Measurements from ENCODE around the gene STPG4.
"Not testable (repeated sequence)": the region's sequence is repeated elsewhere in the genome, so short reads cannot be mapped to it uniquely, and the experiment has no call there.

STPG4 gene

DNA sequence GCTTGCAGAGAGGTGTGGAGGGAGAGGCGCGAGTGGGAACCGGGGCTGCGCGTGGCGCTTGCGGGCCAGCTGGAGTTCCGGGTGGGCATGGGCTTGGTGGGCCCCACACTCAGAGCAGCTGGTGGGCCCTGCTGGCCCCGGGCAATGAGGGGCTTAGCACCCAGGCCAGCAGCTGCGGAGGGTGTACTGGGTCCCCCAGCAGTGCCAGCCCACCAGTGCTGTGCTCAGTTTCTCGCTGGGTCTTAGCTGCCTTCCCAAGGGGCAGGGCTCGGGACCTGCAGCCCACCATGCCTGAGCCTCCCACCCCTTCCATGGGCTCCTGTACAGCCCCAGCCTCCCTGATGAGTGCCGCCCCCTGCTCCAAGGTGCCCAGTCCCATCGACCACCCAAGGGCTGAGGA, 55.4 kb downstream of the STPG4 start:
- not testable (repeated sequence) for H3K4me1 ChIP-seq (ENCODE audit: control insufficient read depth, insufficient read depth, low read length); H3K27ac ChIP-seq (ENCODE audit: low read depth, low read length); H3K4me3 ChIP-seq (ENCODE audit: low read depth, low read length); H3K27me3 ChIP-seq (ENCODE audit: control insufficient read depth, insufficient read depth, low read length); H3K9me3 ChIP-seq (ENCODE audit: control insufficient read depth, insufficient read depth, low read depth, low read length); H3K36me3 ChIP-seq (ENCODE audit: control insufficient read depth, insufficient read depth, low read length); H3K9ac ChIP-seq (ENCODE audit: low read length)

DNA sequence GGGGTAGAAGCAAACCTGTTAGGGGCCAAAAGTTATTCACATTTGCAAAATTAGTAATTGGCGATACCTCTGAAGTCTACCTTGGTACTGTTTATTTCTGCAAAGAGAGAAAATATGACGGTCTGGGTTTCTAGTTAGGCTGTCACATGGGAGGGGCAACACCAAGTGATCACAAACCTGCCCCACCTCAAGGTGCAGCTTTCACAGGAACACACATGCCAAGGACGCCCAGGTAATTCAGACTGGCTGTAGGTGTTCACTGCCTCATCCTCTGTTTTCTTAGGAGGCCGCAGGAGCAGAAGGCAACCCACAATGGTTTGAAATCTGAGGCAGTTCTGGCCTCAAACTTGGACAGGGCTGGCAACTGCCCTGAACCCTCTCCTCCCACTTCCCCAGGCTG, 56.2 kb downstream of the STPG4 start:
- Histone ChIP-seq H3K9me3 (ENCODE audit: control insufficient read depth, insufficient read depth, low read depth, low read length) (no peaks in the 10 kb centered on the region), H3K27me3 (ENCODE audit: control insufficient read depth, insufficient read depth, low read length) (no peaks in the 10 kb centered on the region), H3K36me3 (ENCODE audit: control insufficient read depth, insufficient read depth, low read length) (no peaks in the 10 kb centered on the region), H3K27ac (ENCODE audit: low read depth, low read length) (no peak overlapping the region), H3K9ac (ENCODE audit: low read length) (no peak overlapping the region), H3K4me3 (ENCODE audit: low read depth, low read length) (no peak overlapping the region), H3K4me1 (ENCODE audit: control insufficient read depth, insufficient read depth, low read length) (no peaks in the 10 kb centered on the region; the same call in 1 of the 2 replicates)

DNA sequence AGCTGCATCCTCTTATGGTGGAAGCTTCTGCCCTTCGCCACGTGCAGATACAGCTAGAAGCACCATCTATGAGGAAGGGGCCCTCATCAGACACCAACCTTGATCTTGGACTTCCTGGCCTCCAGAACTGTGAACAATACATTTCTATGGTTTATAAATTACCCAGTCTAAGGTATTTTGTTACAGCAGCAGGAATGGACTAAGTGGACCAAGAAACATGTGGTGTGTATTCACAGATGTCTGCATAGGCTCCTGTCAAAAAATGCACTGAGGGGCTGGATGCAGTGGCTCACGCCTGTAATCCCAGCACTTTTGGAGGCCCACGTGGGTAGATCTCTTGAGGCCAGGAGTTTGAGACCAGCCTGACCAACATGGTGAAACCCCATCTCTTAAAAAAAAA, 57.5 kb downstream of the STPG4 start:
- no peak overlapping the region for H3K4me3 ChIP-seq (ENCODE audit: low read depth, low read length)
- no peaks in the 10 kb centered on the region; the same call in 1 of the 2 replicates for H3K4me1 ChIP-seq (ENCODE audit: control insufficient read depth, insufficient read depth, low read length)
- no peak overlapping the region for H3K9ac ChIP-seq (ENCODE audit: low read length)
- H3K27ac ChIP-seq (ENCODE audit: low read depth, low read length): no peak overlapping the region
- no peaks in the 10 kb centered on the region for H3K9me3 ChIP-seq (ENCODE audit: control insufficient read depth, insufficient read depth, low read depth, low read length)
- H3K27me3 ChIP-seq (ENCODE audit: control insufficient read depth, insufficient read depth, low read length): no peaks in the 10 kb centered on the region
- no peaks in the 10 kb centered on the region for H3K36me3 ChIP-seq (ENCODE audit: control insufficient read depth, insufficient read depth, low read length)

DNA sequence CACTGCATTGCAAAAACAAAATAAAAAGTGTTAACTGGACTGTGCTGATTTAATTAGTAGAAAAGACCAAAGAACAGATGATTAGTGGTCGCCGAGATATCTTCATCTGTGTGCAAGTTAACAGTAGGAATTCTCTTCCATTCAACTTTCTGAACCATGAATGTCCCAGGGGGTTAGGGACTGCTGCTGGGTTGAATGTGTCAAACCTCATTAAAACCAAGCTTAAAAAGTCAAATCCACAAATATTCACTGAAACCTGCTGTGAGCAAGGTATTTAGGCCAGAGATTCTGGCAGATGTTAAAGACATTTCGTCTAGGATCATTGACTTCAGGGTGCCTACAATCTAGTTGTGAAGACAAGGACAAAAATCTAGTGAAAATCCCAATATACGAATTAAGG, 58.7 kb downstream of the STPG4 start:
- Histone ChIP-seq H3K36me3 (ENCODE audit: control insufficient read depth, insufficient read depth, low read length) (no peaks in the 10 kb centered on the region), H3K27ac (ENCODE audit: low read depth, low read length) (no peak overlapping the region), H3K27me3 (ENCODE audit: control insufficient read depth, insufficient read depth, low read length) (no peaks in the 10 kb centered on the region), H3K4me1 (ENCODE audit: control insufficient read depth, insufficient read depth, low read length) (no peaks in the 10 kb centered on the region; the same call in 1 of the 2 replicates), H3K4me3 (ENCODE audit: low read depth, low read length) (no peak overlapping the region), H3K9me3 (ENCODE audit: control insufficient read depth, insufficient read depth, low read depth, low read length) (no peaks in the 10 kb centered on the region), H3K9ac (ENCODE audit: low read length) (no peak overlapping the region)

DNA sequence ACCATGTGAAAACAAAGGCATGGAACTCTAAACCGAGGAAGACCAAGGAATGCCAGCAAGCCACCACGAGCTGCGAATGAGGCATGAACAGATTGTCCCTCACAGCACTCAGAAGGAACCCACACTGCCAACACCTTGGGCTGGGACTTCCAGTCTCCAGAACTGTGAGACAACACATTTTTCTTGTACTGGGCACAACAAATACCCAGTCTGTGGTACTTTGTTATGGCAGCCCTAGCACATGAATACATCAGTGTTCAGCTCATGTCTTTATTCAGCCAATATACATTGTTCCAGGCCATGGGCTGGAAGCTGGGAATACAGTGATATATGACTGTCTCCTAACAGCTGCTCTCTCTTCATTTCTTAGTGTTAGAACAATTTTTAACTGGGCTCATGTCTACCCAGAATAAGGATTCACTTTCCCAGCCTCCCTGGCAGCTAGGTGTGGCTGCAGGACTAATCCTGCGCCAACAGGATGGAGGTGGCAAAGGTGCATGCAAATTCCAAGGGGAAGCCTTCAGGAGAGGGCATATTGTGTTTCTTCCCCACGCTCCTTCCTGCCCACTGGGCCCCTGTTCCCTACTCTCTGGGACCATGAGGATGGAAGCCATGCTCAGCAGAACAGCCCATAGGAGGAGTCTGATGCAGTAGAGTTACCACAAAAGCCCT, 59.6 kb downstream of the STPG4 start:
- H3K36me3 ChIP-seq (ENCODE audit: control insufficient read depth, insufficient read depth, low read length): no peaks in the 10 kb centered on the region
- no peak overlapping the region for H3K4me3 ChIP-seq (ENCODE audit: low read depth, low read length)
- H3K4me1 ChIP-seq (ENCODE audit: control insufficient read depth, insufficient read depth, low read length): peaks cover under 1% of the 10 kb centered on the region; the same call in 1 of the 2 replicates
- H3K27me3 ChIP-seq (ENCODE audit: control insufficient read depth, insufficient read depth, low read length): no peaks in the 10 kb centered on the region
- H3K9me3 ChIP-seq (ENCODE audit: control insufficient read depth, insufficient read depth, low read depth, low read length): no peaks in the 10 kb centered on the region
- H3K9ac ChIP-seq (ENCODE audit: low read length): no peak overlapping the region
- H3K27ac ChIP-seq (ENCODE audit: low read depth, low read length): no peak overlapping the region

DNA sequence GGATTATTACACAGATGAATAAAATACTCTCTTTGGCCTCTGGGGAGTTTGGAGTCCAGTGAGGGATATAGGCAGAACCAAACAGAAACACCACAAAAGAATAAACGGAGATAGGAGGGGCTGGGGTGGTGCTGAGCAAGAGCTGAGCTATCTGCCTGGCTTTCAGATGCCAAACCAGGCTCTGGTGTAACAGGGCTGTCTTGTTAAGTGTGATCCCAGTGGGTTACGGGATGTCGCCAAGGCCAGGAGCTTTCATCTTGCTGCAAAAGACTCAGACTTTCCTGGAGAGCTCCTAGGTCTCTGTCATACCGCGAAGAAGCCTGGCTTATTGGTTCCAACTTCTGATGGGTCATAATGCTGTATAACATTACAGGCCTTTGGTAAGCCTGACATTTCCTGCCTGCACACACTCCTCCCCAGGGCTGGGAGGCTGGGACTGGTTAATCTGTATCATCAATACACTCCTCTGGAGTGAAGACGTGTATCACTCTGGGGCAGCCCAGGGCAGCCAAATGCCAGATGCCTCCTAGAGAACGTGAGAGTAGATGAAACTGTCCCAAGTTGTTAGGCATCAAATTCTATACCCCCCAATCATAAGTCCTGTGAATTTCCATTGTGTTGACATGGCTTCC, 60.5 kb downstream of the STPG4 start:
- Histone ChIP-seq H3K27ac (ENCODE audit: low read depth, low read length) (no peak overlapping the region), H3K36me3 (ENCODE audit: control insufficient read depth, insufficient read depth, low read length) (no peaks in the 10 kb centered on the region), H3K9me3 (ENCODE audit: control insufficient read depth, insufficient read depth, low read depth, low read length) (no peaks in the 10 kb centered on the region), H3K4me1 (ENCODE audit: control insufficient read depth, insufficient read depth, low read length) (peaks cover 7% of the 10 kb centered on the region; the same call in 1 of the 2 replicates), H3K9ac (ENCODE audit: low read length) (no peak overlapping the region), H3K4me3 (ENCODE audit: low read depth, low read length) (no peak overlapping the region), H3K27me3 (ENCODE audit: control insufficient read depth, insufficient read depth, low read length) (peaks cover 4% of the 10 kb centered on the region; the same call in 1 of the 2 replicates)

DNA sequence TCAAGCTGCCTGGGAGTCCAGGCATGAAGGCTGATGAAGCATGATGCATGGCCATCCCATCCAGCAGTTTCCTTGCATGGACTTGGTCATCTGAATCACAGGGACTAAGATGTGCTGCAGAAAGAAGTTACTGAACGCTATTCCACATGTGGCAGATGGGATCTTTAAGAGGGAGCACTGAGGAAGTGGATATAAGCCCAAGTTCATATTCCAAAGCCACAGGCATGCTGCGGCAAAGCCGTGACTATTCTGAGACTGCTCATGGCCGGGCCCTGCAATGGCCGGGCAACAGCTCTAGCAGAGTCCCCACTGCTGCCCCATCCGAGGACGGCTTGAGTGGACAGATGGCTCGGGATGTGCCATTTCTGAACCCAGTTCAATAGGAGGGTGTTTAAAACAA, 61.5 kb downstream of the STPG4 start:
- Histone ChIP-seq H3K36me3 (ENCODE audit: control insufficient read depth, insufficient read depth, low read length) (no peaks in the 10 kb centered on the region), H3K4me1 (ENCODE audit: control insufficient read depth, insufficient read depth, low read length) (peaks cover 14% of the 10 kb centered on the region; the same call in 1 of the 2 replicates), H3K9ac (ENCODE audit: low read length) (no peak overlapping the region), H3K9me3 (ENCODE audit: control insufficient read depth, insufficient read depth, low read depth, low read length) (no peaks in the 10 kb centered on the region), H3K27ac (ENCODE audit: low read depth, low read length) (no peak overlapping the region), H3K4me3 (ENCODE audit: low read depth, low read length) (no peak overlapping the region), H3K27me3 (ENCODE audit: control insufficient read depth, insufficient read depth, low read length) (peaks cover 4% of the 10 kb centered on the region; the same call in 1 of the 2 replicates)

DNA sequence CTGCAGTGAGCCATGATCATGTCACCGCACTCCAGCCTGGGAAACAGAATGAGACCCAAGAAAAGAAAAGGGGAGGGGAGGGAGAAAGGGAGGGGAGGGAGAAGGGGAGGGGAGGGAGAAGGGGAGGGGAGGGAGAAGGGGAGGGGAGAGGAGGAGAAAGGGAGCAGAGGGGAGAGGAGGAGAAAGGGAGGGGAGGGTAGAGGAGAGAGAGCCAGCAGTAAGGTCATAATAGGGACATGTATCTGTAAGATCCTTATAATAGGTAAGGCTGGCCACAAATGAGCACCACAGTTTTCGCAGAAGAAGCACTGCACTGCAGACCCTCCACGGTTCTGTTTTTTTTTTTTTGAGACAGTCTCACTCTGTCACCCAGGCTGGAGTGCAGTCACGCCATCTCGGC, 62.6 kb downstream of the STPG4 start:
- Histone ChIP-seq H3K9me3 (ENCODE audit: control insufficient read depth, insufficient read depth, low read depth, low read length) (no peaks in the 10 kb centered on the region), H3K4me1 (ENCODE audit: control insufficient read depth, insufficient read depth, low read length) (peaks cover 15% of the 10 kb centered on the region; the same call in 1 of the 2 replicates), H3K36me3 (ENCODE audit: control insufficient read depth, insufficient read depth, low read length) (no peaks in the 10 kb centered on the region), H3K4me3 (ENCODE audit: low read depth, low read length) (no peak overlapping the region), H3K27ac (ENCODE audit: low read depth, low read length) (no peak overlapping the region), H3K27me3 (ENCODE audit: control insufficient read depth, insufficient read depth, low read length) (peaks cover 4% of the 10 kb centered on the region; the same call in 1 of the 2 replicates), H3K9ac (ENCODE audit: low read length) (no peak overlapping the region)

DNA sequence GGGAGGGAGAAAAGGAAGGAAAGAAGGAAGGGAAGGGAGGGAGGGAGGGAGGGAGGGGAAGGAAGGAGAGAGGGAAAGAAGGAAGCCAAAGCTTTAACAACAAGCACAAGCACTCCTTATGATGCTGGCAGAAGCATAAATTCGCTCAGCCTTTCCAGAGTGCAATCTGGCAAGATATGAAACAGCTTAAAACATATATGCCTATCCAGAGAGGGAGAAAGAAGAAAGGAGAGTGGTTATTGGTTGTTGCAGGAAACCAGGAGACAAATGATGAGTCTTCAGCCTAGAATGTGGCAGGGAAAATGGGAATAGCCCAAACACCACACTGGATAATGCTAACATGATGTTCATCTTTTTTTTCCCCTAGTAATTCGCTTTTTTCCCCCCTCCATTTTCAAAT, 64.0 kb downstream of the STPG4 start:
- Histone ChIP-seq H3K36me3 (ENCODE audit: control insufficient read depth, insufficient read depth, low read length) (no peaks in the 10 kb centered on the region), H3K9me3 (ENCODE audit: control insufficient read depth, insufficient read depth, low read depth, low read length) (no peaks in the 10 kb centered on the region), H3K4me1 (ENCODE audit: control insufficient read depth, insufficient read depth, low read length) (peaks cover 17% of the 10 kb centered on the region; the same call in 1 of the 2 replicates), H3K27ac (ENCODE audit: low read depth, low read length) (no peak overlapping the region), H3K9ac (ENCODE audit: low read length) (no peak overlapping the region), H3K27me3 (ENCODE audit: control insufficient read depth, insufficient read depth, low read length) (peaks cover 4% of the 10 kb centered on the region; the same call in 1 of the 2 replicates), H3K4me3 (ENCODE audit: low read depth, low read length) (no peak overlapping the region)

DNA sequence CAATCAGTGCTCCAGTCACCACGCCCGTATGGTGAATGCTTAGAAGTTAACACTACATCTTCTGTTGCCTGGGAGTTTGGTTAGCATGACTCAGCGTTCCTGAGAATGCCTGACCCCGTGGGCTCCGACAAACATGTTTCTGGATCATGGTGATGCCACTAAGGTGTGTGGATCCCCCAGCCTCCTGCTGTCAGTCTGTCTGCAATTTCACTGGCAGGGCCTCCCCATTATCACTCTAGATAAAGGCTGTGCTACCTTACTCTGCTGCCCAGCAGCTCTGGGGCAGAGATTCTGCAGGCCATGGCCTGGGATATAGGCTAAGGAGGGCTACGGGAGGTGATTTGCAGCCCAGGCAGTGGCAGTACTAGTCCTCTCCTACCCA, 66.0 kb downstream of the STPG4 start:
- peak overlapping the region; percentile 54 for H3K9ac ChIP-seq (ENCODE audit: low read length)
- H3K27ac ChIP-seq (ENCODE audit: low read depth, low read length): peak overlapping the region; percentile 2; the same call in 1 of the 2 replicates

DNA sequence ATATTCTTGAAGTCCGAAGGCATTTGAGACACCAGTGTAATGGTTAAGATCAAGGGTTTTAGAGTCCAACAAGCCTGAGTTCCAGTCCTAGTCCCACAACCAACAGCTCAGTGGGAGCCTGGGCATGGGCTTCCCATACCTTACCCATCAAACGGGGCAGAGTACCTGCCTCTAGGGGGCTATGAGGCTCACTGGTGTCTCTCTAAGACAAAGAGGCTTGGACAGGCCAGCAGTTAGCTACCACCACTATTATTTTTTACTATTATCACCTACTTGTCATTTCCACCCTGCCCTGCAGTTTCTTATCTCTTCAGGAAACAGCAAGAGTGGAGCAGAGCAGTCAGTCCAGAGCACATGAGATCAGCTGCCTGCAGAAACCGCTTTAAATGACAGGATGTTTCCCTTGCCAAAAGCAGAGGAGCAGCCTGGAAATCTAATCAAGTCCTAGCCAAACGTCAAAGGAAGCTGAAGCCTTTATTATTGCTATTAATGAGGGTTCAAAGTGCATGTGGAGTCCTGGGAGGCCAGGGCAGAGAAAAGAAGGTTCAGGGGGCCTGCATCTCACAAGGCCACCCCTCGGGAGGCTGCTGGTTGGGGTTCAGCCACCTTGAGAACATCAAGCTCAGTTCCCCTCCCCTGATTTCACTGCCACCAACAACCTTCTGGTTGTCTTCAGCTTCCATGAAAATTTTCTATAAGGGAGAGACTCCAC, 66.6 kb downstream of the STPG4 start:
- peaks cover 27% of the 10 kb centered on the region; the same call in 1 of the 2 replicates for H3K4me1 ChIP-seq (ENCODE audit: control insufficient read depth, insufficient read depth, low read length)
- H3K27ac ChIP-seq (ENCODE audit: low read depth, low read length): no peak overlapping the region; the same call in 1 of the 2 replicates
- no peaks in the 10 kb centered on the region for H3K36me3 ChIP-seq (ENCODE audit: control insufficient read depth, insufficient read depth, low read length)
- no peaks in the 10 kb centered on the region for H3K9me3 ChIP-seq (ENCODE audit: control insufficient read depth, insufficient read depth, low read depth, low read length)
- no peak overlapping the region for H3K4me3 ChIP-seq (ENCODE audit: low read depth, low read length)
- H3K27me3 ChIP-seq (ENCODE audit: control insufficient read depth, insufficient read depth, low read length): peaks cover 4% of the 10 kb centered on the region; the same call in 1 of the 2 replicates
- H3K9ac ChIP-seq (ENCODE audit: low read length): peak overlapping the region; percentile 54

More for the DNA sequence above, 66.0 kb downstream of the STPG4 start:
- Histone ChIP-seq H3K4me3 (ENCODE audit: low read depth, low read length) (no peak overlapping the region), H3K9me3 (ENCODE audit: control insufficient read depth, insufficient read depth, low read depth, low read length) (no peaks in the 10 kb centered on the region), H3K27me3 (ENCODE audit: control insufficient read depth, insufficient read depth, low read length) (peaks cover 4% of the 10 kb centered on the region; the same call in 1 of the 2 replicates), H3K36me3 (ENCODE audit: control insufficient read depth, insufficient read depth, low read length) (no peaks in the 10 kb centered on the region), H3K4me1 (ENCODE audit: control insufficient read depth, insufficient read depth, low read length) (peaks cover 27% of the 10 kb centered on the region; the same call in 1 of the 2 replicates)
